ENCODE data around the gene GALM.

DNA sequence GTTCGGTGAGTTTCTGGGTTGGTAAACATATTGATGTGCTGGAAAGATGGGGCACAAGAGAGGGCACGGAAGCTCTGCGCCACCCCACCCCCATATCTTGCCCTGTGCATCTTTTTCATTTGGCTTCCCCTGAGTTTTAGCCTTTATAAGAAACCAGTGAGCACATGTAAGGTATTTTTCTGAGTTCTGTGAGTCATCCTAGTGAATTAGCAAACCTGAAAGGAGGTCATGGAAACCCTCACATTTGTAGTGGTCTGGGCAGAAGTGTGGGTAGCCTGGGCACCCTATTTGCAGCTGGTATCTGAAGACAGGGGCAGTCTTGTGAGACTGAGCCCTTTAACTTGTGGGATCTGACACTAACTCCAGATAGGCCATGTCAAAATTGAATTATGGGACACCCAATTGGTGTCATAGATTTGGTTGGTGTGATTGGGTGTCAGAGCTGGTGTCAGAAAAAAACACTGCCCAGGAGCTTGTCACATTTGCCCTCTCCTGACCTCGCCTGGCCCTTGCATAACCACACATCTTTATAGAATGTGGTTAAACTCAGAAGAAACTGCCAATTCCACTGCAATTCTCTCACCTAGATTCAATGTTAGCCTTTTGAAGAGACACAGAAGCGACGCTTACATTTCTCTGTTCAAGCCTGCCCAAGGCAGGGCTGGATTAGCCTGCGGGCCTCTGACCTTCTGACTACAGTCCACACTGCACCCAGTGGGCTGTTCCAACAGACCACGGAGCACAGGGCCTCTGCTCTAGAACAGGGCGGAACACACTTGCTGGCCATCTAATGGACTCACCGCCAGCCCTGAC lies 12.0 kb upstream of the GALM start:
- no peak for TF ChIP-seq SIN3A (IDR thresholded peaks at IDR 0.05; ENCODE audit: borderline replicate concordance, insufficient read depth, low read length)
- TF ChIP-seq, protein P1, sequence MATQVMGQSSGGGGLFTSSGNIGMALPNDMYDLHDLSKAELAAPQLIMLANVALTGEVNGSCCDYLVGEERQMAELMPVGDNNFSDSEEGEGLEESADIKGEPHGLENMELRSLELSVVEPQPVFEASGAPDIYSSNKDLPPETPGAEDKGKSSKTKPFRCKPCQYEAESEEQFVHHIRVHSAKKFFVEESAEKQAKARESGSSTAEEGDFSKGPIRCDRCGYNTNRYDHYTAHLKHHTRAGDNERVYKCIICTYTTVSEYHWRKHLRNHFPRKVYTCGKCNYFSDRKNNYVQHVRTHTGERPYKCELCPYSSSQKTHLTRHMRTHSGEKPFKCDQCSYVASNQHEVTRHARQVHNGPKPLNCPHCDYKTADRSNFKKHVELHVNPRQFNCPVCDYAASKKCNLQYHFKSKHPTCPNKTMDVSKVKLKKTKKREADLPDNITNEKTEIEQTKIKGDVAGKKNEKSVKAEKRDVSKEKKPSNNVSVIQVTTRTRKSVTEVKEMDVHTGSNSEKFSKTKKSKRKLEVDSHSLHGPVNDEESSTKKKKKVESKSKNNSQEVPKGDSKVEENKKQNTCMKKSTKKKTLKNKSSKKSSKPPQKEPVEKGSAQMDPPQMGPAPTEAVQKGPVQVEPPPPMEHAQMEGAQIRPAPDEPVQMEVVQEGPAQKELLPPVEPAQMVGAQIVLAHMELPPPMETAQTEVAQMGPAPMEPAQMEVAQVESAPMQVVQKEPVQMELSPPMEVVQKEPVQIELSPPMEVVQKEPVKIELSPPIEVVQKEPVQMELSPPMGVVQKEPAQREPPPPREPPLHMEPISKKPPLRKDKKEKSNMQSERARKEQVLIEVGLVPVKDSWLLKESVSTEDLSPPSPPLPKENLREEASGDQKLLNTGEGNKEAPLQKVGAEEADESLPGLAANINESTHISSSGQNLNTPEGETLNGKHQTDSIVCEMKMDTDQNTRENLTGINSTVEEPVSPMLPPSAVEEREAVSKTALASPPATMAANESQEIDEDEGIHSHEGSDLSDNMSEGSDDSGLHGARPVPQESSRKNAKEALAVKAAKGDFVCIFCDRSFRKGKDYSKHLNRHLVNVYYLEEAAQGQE (IDR thresholded peaks at IDR 0.05; ENCODE audit: insufficient read depth in 1 of 2, low read depth in 2 of 2, low read length in 2 of 2) = no peak
- TF ChIP-seq POLR2AphosphoS5 (IDR thresholded peaks at IDR 0.05; ENCODE audit: low read depth, low read length) = no peak
- no peak for TF ChIP-seq TAF1 (IDR thresholded peaks at IDR 0.05; ENCODE audit: borderline replicate concordance, insufficient read depth, low read length)
- no peak for TF ChIP-seq FOXP2 (optimal IDR thresholded peaks at IDR 0.05; ENCODE audit: borderline replicate concordance, extremely low read depth, extremely low read length, insufficient read depth)

Measured in PFSK-1 (cell line).